ENCODE data around the gene THSD7B.

DNA sequence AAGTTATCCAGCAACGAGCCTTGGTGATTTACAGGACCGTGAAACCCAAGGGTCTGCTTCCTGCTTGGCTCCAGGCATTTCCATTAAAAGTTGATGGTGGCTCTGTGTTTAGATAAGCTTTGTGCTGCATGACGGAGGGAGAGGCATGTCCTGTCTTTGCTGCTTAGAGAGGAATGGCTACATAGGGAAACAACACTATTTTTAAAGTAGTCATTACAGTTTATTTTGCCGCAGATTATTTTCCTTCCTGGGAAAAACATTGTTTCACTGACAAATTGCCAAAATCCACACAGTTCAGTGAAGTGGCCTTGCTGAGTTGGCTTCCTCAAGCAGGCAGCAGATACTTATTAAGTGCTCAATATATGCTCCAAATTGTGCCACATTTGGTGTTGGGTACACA is 98.5 kb downstream of the THSD7B start:
- TF ChIP-seq POLR2AphosphoS5 (IDR thresholded peaks at IDR 0.05; ENCODE audit: borderline replicate concordance, low read depth, low read length), result no peak
- no peak for TF ChIP-seq FOXP2 (optimal IDR thresholded peaks at IDR 0.05; ENCODE audit: control extremely low read depth, extremely low read length, insufficient read depth)
